HG03354 (cell line): ENCODE data around the gene ASAP2.
"Not testable (repeated sequence)": the region's sequence is repeated elsewhere in the genome, so short reads cannot be mapped to it uniquely, and the experiment has no call there.

Experiments used
- ATAC-seq: cut with Tn5 transposase; IDR thresholded peaks from one replicate; pipeline ENCODE4 v1.9.1; 2021; ENCODE audit warnings: mild to moderate bottlenecking; ENCODE audit not compliant: unreplicated experiment, poor library complexity, severe bottlenecking

The ASAP2 gene

DNA sequence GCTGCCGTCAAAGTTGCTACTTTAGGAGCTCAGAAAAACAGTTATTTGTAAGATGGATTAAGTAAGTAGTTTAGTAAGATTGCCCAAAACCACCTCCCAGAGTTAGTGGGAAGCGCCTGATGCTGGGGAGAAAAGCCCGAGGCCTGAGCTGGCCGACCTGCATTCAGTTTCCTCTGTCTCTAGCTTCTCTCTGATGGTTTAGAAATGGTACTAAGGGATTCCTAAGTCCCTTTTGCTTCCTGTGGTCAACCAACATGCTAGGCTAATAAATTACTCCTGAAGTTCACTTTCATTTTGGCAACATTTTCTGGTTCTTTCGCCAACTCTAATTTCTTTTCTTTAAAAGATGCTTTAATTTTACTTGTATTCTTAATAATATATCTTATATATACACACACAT, 60.1 kb downstream of the ASAP2 start:
- ATAC-seq, result no peak

DNA sequence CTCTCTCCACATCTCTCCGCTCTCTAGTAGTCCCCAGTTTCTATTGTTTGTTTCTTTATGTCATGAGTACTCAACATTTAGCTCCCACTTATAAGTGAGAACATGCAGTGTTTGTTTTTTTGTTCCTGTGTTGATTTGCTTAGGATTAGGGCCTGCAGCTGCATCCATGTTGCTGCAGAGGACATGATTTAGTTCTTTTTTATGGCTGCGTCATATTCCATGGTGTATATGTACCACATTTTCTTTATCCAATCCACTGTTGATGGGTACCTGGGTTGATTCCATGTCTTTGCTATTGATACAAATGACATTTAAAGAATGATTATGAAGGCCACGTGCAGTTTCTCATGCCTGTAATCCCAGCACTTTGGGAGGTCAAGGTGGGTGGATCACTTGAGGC, 60.7 kb downstream of the ASAP2 start:
- ATAC-seq, result not testable (repeated sequence)

- no peak for ATAC-seq
Observed at GRCh38 chr2:9268301-9269080, 61.9 kb downstream of the ASAP2 start.

DNA sequence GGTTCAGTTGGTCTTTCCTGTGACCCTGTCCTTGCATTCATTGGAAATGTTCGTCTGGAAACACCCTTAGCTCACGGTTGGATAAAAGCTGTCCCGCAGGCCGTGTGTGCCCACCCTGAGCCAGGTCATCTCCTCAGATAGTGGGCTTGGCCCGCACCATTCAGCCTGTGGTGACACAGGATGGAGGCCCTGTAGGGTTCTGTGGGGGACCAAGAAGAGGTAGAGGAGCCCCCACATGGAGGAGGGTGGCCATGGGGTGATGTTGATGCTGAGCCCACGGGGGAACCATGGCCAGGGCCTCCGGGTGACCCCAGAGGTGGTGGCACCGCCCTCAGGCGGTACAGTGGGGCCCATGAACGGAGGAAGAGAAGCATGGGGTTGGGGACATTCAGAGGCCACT, 62.7 kb downstream of the ASAP2 start:
- no peak for ATAC-seq

- no peak for ATAC-seq
Observed at GRCh38 chr2:9269695-9270360, 63.2 kb downstream of the ASAP2 start.

- ATAC-seq, result no peak
Observed at GRCh38 chr2:9271091-9271490, 64.5 kb downstream of the ASAP2 start.

DNA sequence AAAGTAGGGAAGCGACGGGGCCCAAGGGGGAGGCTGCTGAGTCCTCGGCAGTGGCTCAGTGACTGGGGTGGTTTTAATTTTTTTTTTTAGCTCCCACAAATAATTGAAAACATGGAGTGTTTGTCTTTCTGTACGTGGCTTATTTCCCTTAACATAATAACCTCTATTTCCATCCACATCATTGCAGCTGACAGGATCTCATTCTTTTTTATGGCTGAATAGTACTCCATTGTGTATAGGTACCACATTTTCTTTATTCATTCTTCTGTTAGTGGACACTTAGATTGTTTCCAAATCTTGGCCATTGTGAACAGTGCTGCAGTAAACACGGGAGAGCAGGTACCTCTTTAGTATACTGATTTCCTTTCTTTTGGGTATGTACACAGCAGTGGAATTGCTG, 65.1 kb downstream of the ASAP2 start:
- no peak for ATAC-seq

GRCh38 chr2:9273486-9274130, 67.0 kb downstream of the ASAP2 start:
- no peak for ATAC-seq

DNA sequence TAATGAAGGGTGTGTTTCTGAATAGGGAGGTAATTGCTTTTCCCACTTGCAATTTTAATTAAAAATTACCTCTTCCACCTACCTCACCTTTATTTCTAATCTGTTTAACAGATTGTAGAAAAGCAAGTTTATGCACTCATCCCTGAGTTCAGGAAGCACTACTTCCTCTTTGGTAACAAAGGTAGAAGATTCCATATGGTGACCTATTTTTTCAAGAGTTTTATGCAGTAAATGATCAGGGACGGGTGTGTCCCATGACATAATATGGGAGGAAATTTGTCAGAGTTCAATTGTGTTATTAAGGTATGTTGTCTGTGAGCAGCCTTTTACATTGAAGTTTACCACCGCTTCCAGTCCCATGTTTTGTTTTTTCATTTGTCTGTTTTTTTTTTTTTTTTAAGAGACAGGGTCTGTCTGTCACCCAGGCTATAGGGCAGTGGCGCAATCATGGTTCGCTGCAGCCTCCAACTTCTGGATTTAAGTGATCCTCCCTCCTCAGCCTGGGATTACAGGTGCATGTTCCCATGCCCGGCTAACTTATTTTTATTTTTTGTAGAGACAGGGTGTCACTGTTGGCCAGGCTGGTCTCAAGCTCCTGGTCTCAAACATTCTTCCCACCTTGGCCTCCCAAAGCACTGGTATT, 68.2 kb downstream of the ASAP2 start:
- ATAC-seq, result no peak

GRCh38 chr2:9275399-9275798, 68.8 kb downstream of the ASAP2 start:
- ATAC-seq, result no peak

GRCh38 chr2:9276074-9276473, 69.5 kb downstream of the ASAP2 start:
- no peak for ATAC-seq

DNA sequence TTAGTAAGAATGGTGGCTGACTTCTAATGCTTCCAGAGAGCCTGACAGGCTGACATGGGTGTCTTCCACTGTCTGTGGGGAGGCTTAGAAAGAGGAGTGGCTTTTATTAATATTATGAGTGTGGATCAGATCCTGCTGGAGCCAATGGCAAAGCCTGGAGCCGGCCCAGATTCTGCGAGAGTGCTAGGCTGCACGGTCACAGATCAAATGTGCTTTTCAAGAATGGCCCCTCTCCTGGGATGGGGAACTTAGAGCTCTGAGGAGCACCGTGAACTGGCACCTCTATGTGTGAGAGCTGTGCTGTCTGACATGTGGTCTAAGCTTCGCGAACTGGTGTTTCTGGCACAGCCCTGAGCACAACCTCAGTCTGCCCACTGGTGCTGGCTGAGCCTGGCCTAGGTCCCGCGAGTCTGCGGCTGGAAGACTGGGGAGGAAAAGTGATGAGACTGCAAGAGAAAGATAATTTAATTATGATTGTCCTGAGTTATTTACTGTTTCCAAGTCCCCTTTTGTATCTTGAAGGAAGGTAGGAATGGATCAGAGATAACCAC, 70.4 kb downstream of the ASAP2 start:
- ATAC-seq, result no peak

- no peak for ATAC-seq
Observed at GRCh38 chr2:9278439-9278838, 71.8 kb downstream of the ASAP2 start.

- ATAC-seq, result no peak
Observed at GRCh38 chr2:9279426-9279825, 72.8 kb downstream of the ASAP2 start.

- no peak for ATAC-seq
Observed at GRCh38 chr2:9280224-9280623, 73.6 kb downstream of the ASAP2 start.

- no peak for ATAC-seq
Observed at GRCh38 chr2:9281145-9281544, 74.5 kb downstream of the ASAP2 start.

- no peak for ATAC-seq
Observed at GRCh38 chr2:9282128-9283112, 75.8 kb downstream of the ASAP2 start.

GRCh38 chr2:9284521-9285297, 78.1 kb downstream of the ASAP2 start:
- ATAC-seq, result no peak
